CD4-positive, alpha-beta T cell treated with Interleukin-21 for 1 hour (primary cell): ENCODE data around the gene PRR30.
"Not testable (repeated sequence)": the region's sequence is repeated elsewhere in the genome, so short reads cannot be mapped to it uniquely, and the experiment has no call there.

Experiments used
- DNase-seq: peaks from one replicate; pipeline ENCODE4 v3.0.0-alpha.2; 2020

The PRR30 gene

DNA sequence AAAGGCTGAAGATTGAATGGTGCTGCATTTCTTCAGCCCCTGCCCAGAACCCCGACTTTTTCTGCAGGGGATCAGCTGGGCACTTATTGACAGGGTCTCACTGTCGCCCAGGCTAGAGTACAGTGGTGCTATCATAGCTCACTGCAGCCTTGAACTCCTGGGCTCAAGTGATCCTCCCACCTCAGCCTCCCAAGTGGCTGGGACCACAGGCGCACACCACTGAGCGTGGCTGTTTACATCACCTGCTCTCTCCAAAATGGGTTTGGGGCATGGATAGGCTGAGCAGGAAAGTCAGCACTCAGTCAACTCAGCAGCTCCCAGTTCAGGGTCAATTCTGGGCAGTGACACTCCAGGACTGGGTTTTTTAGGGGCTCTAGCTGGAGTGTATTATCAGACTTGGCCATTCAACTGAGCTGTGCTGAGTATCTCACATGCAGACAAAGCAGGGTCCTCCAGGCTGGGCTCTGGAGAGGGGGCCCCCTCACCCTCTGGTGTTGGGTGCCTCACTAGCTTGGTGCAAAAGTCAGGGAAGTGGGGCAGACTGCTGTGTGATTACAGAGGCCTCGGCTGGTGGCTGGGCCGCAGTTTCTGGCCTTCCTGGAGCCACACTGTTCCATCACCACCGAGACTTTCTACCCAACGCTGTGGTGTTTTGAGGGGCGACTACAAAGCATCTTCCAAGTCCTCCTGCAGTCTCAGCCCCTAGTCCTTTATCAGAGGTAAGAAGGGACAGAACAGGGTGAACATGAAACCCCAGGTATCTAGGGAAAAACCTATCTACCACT is 11.1 kb downstream of the PRR30 start:
- DNase-seq = no peak

DNA sequence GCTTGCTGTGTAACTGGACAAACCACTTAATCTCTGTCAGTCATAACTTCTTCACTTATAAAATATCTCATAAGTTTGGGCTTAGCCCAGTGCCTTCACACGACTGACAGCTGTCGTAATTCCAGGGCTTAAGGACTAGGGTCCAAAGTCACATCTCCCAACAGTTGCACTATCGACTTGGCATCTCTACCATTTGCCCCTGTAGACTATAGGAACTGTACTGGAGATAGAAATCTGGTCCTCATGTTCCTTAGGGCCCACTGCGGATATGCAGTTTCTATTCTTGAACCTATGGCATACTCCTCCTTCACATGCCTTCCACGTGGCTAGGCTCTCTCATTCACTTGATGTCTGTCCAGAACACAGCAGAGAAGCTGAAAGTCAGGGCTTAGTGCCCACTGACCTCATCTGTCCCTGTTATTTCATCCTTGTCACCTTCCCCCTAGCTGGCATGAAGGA is 12.9 kb downstream of the PRR30 start:
- no peak for DNase-seq

DNA sequence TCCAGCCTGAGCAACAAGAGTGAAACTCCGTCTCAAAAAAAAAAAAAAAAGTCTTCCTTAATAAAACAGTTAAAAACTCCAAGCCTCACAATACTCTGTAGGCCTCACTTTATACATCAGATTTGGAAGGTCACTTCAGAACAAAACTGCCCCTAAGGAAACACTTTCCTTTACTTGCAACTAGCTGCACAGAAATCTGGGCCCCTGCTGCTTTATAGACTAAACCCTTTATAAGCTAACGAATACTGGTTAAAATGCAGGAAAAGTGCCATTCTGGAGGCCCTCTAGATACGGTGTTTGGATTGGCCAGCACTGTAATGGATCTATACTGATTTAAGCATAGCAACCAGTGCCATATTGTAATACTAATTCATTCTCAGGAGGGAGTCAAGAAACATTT is 14.1 kb downstream of the PRR30 start:
- DNase-seq = no peak

DNA sequence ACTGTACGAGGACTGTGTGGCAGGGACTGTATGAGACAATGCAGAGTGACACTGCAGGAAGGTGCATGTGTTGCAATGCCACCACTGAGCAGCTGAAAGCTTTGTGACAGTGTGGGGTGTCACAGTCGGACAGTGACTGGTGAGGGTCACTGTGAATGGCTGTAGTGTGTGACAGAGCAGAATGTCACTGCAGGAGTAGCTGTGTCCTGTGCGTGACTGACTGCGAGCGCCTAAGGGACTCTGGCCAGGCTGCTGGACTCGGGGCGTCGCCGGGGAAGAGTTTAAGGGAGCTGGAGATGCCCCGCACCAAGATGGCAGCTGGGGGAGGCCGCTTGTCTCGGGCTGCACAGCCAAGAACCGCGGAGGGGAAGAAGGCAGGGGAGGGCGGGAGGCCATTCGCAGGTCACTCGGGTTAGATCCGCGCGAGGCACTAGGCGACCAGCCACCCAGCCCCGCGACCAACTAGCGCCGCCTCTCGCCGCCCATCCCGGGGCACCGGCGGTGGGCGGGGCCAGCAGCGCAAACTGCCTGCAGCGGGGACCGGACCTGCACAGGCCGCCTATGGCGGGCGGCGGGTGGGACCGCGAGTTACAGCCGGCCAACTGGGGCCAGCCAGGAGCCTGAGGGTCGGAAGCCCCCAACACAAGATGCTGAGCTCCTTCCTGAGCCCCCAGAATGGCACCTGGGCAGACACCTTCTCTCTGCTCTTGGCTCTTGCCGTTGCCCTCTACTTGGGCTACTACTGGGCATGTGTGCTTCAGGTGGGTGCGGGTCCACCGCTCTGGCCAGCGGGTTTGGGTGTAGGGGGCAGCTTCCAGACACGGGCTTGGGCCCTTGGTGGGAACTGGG is 15.7 kb downstream of the PRR30 start, which contains the start of gene ABHD1:
TSS of gene ABHD1 (plus strand) at position 514 of the 849 bp plus-strand sequence. CDS start at position 648, 134 bp downstream.
- DNase-seq = peak; percentile 79

DNA sequence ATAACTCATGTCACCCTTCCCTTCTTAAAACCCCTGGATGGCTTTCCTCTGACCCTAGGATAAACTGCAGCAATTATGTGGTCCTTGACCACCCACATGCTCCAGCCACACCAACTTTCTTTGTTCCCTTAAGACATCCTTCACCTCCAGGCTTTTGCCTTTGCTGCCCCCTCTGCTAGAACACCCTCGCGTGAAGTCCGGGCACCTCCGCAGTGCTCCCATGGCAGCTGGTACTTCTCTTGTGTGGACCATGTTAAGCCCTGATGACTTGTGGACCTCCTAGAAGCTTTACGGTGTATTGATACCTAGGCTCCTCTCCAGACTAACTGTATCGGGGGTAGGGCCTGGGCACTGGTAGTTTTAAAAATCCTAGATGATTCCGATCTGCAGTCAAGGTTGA is 16.4 kb downstream of the PRR30 start:
- no peak for DNase-seq

DNA sequence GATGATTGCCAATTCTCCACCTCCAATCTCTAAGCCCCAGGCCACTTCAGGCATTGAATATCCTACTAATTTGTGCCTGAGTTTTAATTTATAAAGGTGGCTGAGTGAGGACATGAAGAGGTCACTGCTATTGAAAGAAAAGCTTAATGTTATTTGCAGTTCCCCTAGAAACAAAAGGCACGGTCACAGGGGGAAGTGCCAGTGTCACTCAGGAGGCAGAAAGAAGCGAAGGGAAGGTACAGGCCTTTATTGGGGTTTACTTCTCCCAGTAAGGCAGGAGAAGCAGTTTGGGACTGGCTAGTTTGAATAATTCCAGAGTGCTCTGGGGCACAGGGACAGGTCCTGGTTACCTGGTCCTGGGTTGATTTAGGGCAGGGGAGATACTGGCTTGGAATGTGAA is 17.3 kb downstream of the PRR30 start:
- no peak for DNase-seq

DNA sequence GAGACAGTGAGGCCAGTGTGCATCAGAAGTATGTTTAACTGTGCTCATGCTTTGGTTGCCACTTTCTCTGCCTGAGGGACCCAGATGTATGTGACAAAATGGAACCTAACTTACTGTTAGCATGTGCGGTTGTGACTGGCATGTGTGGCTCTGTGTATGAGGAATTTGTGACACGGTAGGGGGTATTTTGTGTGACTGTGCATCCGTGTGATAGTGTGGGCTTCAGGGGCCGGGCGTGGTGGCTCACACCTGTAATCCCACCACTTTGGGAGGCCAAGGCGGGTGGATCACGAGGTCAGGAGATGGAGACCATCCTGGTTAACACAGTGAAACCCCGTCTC is 19.9 kb downstream of the PRR30 start:
- DNase-seq = not testable (repeated sequence)

DNA sequence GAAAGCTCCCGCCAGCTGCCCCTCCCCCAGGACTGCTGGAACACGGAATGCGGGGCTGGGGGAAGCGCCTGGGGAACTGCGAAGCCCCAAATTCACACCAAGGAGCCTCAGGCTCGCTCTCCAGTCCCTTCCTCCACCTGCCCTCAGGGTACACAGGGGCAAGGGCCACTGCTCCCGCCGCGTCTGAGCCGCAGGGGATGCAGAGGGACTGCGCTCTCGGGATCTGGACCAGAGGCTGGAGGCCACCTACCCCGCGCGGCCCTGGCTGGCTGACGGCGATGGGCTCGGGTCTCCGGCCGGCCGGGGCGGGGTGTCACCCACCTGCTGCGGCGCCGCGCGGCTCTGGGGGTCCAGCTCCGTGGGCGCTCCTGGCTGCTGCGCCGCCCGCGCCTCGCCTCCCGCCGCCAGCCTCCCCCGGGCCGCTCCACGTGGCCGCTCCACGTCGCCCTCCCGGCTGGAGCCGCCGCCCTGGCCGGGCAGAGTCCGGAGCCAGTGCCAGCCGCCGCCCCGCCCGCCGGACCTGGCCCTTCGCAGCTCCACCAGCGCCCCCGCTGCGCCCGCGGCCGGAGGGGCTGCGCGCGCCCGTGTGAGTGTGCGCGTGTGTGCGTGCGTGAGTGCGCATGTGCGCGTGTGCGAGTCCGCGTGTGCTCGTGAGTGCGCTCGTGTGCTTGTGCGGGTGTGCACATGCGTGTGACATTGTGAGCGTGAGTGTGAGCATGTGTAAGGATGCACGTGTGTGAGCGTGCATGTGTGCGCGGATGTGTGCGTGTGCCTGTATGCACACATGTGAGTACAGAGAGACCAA is 20.5 kb downstream of the PRR30 start, which contains the start of gene CGREF1:
TSS of gene CGREF1 (minus strand) at position 604 of the 805 bp plus-strand sequence. CDS start 14,762 bp downstream, outside the sequence.
- peak; percentile 9 for DNase-seq

DNA sequence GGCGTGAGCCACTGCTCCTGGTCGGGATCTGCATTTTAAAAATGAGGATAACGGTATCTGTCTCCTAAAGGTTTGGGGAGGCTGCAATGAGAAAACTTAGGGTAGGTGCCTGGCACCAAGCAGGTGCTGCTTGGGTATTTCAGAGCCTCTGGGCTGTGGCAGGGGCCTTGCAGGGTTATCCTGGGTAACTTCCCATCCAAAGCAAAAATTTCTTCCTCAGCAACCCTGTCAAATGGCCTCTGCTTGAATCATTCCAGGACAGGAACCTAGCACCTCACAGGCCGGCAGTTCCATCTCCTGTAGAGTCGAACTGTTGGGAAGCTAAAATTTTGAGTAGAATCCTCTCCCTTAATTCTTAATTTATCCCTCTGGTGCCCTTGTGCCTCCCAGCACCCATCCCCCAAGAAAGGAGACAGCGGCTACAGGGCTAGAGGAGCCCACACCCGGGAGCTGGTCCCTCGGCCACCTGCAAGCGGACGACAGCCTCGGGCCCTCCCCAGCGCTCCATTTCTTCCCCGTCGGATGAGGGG is 21.1 kb downstream of the PRR30 start:
- no peak for DNase-seq

DNA sequence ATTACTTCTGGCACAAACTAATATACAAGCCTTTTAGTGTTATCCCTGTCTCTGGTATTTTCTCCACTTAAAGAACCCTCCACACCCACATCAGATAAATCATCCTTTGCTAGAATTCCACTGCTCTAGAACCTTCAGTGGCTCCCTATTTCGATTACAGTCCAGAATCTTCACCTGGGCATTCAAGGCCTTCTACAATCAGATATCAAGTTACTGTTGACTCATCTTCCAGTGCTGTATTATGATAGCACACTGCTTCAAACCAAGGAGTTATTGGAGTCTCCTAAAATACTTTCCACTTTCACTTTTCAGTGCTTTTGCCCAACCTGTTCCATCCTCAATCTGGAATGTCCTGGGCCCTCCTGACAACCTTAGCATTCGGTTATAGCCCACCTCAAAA is 23.7 kb downstream of the PRR30 start:
- no peak for DNase-seq

DNA sequence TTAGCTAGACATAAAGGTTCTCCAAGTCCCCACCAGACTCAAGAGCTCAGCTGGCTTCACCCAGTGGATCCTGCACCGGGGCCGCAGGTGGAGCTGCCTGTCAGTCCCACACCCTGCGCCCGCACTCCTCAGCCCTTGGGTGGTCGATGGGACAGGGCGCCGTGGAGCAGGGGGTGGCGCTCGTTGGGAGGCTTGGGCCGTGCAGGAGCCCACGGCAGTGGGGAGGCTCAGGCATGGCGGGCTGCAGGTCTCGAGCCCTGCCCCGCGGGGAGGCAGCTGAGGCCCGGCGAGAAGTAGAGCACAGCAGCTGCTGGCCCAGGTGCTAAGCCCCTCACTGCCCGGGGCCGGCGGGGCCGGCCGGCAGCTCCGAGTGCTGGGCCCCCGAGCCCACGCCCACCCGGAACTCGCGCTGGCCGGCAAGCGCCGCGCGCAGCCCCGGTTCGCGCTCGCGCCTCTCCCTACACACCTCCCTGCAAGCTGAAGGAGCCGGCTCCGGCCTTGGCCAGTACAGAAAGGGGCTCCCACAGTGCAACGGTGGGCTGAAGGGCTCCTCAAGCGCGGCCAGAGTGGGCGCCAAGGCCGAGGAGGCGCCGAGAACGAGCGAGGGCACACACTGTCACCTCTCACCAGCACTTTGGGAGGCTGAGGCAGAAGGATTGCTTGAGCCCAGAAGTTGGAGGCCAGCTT is 27.7 kb downstream of the PRR30 start:
- not testable (repeated sequence) for DNase-seq

DNA sequence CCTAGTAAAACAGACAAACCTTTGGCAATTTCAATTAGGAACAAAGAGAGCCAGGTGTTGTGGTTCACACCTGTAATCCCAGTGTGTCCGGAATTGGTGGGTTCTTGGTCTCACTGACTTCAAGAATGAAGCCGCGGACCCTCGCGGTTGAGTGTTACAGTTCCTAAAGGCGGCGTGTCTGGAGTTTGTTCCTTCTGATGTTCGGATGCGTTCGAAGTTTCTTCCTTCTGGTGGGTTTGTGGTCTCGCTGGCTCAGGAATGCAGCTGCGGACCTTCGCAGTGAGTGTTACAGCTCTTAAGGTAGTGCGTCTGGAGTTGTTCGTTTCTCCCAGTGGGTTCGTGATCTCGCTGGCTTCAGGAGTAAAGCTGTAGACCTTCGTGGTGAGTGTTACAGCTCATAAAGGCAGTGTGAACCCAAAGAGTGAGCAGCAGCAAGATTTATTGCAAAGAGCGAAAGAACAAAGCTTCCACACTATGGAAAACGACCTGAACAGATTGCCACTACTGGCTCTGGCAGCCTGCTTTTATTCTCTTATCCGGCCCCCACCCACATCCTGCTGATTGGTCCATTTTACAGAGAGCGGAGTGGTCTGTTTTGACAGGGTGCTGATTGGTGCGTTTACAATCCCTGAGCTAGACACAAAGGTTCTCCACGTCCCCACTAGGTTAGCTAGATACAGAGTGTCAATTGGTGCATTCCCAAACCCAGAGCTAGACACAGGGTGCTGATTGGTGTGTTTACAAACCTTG is 28.4 kb downstream of the PRR30 start:
- DNase-seq = not testable (repeated sequence)

DNA sequence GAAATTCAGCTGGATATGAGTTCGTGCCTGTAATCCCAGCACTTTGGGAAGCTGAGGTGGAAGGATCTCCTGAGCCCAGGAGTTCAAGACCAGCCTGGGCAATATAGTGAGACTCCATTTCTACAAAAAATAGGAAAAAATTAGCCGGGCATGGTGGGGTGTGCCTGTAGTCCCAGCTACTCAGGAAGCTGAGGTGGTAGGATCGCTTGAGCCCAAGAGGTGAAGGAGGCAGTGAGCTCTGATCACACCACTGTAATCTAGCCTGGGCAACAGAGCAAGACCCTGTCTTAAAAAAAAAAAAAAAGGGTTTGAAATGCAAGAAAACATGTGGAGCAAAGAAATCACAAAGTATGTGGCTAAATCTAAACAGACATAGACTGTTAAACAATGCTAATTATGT is 30.1 kb downstream of the PRR30 start:
- no peak for DNase-seq

DNA sequence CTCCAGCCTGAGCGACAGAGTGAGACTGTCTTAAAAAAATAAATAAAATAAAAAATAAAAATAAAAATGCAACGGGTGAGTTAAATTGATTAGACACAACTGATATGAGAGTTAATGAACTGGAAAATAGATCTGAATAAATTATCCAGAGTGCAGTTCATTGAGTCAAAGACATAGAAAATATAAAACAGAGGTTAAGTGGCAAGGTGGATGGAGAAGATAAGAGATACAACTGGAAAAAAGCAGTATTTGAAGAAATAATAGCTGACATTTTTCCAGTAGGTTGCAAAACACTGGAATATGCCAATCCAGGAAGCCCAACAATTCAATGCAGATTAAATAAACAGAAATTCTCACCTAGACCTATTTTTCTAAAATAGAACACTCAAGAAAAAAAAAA is 31.0 kb downstream of the PRR30 start:
- no peak for DNase-seq

DNA sequence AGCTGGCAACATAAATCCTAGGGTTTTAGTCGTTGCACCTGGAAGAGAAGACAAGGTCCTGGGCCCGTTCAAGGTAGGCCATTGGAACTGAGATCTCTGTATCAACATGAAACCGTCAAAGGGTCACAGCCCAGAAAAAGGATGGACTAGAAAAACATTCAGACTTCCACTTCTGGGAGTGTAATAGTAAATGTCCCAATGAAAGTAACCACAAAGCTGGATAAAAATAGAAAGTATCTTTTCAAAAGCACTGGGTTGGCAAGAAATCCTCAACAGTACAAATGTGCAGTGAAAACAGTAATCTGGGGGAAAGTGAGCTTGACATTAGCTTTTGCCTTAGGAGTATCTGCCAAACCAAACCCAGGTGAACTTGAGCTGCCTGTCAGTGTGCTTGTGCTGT is 33.2 kb downstream of the PRR30 start:
- DNase-seq = no peak

DNA sequence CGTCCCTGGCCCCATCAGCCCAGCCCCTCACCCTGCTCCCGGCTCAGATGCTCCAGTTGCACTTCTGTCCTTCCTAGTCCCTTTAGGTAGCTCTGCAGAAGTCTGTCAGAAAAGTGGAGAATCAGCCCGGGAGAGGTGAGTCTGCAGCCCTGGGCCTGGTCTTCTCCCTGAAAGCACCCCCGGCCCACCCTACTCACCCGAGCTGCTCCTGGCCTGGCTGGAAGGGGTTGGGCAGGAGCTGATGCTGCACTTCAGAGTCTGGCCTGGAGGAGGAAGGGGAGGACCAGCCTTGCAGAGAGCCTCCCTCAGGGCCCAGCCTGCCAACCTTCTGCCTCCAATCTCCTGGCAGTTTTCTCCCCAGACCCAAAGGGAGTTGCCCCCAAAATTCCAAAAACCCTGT is 36.9 kb downstream of the PRR30 start:
- no peak for DNase-seq

DNA sequence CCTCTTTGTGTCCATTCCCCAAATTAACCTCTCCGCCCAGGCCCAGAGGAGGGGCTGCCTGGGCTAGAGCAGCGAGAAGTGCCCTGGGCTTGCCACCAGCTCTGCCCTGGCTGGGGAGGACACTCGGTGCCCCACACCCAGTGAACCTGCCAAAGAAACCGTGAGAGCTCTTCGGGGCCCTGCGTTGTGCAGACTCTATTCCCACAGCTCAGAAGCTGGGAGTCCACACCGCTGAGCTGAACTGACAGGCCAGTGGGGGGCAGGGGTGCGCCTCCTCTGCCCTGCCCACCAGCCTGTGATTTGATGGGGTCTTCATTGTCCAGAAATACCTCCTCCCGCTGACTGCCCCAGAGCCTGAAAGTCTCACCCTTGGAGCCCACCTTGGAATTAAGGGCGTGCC is 39.2 kb downstream of the PRR30 start:
- DNase-seq = no peak

DNA sequence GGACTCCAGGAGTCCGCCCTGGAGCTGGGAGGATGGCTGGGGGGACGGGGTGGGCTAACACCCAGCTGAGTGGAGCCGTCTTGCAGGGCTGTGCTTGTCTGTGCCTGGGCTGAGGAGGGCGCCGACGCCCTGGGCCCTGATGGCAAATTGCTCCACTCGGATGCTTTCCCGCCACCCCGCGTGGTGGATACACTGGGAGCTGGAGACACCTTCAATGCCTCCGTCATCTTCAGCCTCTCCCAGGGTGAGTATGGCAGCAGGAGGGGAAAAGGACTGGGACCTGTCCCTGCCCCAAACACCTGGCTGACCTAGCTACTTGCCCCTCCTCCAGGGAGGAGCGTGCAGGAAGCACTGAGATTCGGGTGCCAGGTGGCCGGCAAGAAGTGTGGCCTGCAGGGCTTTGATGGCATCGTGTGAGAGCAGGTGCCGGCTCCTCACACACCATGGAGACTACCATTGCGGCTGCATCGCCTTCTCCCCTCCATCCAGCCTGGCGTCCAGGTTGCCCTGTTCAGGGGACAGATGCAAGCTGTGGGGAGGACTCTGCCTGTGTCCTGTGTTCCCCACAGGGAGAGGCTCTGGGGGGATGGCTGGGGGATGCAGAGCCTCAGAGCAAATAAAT is 39.8 kb downstream of the PRR30 start:
- no peak for DNase-seq

DNA sequence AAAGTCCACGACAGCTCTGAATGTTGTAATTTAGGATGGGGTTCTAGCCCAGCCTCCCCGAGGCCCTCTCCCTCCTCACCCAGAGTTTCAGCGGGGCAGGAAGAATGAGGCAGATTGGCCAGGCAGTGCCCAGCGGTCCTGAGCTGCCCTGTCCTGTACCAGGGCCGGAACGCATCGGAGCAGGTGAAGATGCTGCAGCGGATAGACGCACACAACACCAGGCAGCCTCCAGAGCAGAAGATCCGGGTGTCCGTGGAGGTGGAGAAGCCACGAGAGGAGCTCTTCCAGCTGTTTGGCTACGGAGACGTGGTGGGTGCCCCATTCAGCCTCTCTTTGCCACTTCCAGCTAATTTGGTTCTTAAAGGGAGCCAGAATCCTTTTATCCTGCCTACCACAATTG is 41.9 kb downstream of the PRR30 start:
- DNase-seq = no peak

DNA sequence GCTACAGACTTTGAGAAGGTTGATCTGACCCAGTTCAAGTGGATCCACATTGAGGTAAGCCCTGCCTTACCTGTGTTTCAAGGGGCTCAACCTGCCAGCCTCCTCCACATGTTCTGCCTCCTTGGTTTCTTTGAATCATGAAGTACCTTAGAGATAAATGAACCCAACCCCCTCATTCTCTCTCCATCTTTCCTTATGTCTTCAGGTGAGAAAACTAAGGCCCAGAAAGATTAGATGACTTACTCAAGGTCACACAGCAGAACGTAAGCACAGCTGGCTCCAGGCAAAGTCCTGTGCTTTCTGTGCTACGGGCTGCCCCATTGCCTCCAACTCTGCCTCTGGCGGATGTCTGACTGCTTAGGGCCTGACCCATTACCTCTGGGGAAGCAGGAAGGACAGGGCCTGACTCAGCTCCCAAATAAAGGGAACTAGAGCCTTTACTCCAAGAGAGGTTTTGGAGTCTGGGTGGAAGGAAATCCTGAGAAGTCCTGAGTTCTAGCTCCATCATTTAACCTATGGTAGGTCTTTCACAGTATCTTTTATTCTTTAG is 42.4 kb downstream of the PRR30 start:
- no peak for DNase-seq
